22Rv1 (cell line): Measurements from ENCODE around the gene FCER1G.

ENCODE experiments used
- H3K27ac ChIP-seq: fragments of 450-650 bp; 2 replicates; pipeline ENCODE4 v1.5.1; 2017
- CTCF ChIP-seq: fragments of 450-650 bp; IDR thresholded peaks from 2 replicates; pipeline ENCODE4 v1.5.1; 2017; ENCODE audit warnings: mild to moderate bottlenecking
- ZFX ChIP-seq: fragments of 450-650 bp; IDR thresholded peaks from 2 replicates; pipeline ENCODE4 v1.6.1; 2017; ENCODE audit warnings: antibody characterized with exemption, borderline replicate concordance

FCER1G gene

GRCh38 chr1:161199506-161200139, 15.5 kb upstream of the FCER1G start:
- TF ChIP-seq CTCF (no peak), ZFX (no peak)
- H3K27ac ChIP-seq, result no peak overlapping the region

GRCh38 chr1:161200421-161200991, 14.6 kb upstream of the FCER1G start:
- H3K27ac ChIP-seq, result peak overlapping the region; percentile 88
- TF ChIP-seq CTCF, result no peak
- TF ChIP-seq ZFX, result no peak

GRCh38 chr1:161200992-161201835, 13.9 kb upstream of the FCER1G start:
- no peak for TF ChIP-seq CTCF
- TF ChIP-seq ZFX, result no peak
- H3K27ac ChIP-seq, result peak overlapping the region; percentile 88

- no peak for TF ChIP-seq ZFX
- TF ChIP-seq CTCF, result peak; percentile 57
- H3K27ac ChIP-seq, result peak within 1 kb of the TSS; percentile 88
Observed at GRCh38 chr1:161201836-161202712, 13.0 kb upstream of the FCER1G start, which contains the start of gene NDUFS2. NDUFS2 (plus strand) TSS chr1:161202367; CDS start chr1:161202386, 19 bp downstream.

- TF ChIP-seq ZFX (no peak), CTCF (no peak)
- no peak overlapping the region for H3K27ac ChIP-seq
Observed at GRCh38 chr1:161206411-161207140, 8.5 kb upstream of the FCER1G start.

- no peak overlapping the region for H3K27ac ChIP-seq
- TF ChIP-seq CTCF, result no peak
- TF ChIP-seq ZFX, result no peak
Observed at GRCh38 chr1:161207173-161207572, 7.9 kb upstream of the FCER1G start.
